Measurements from ENCODE around the gene IFNG. TPM values are rescaled to one million over a fixed set of nuclear protein-coding genes. Genes with fewer than 3 reads are reported as not detected.

IFNG gene
- total and polyA plus RNA-seq, 10 donors: 0.23 to 2.2 (median 0.60) TPM; not detected in 1

DNA sequence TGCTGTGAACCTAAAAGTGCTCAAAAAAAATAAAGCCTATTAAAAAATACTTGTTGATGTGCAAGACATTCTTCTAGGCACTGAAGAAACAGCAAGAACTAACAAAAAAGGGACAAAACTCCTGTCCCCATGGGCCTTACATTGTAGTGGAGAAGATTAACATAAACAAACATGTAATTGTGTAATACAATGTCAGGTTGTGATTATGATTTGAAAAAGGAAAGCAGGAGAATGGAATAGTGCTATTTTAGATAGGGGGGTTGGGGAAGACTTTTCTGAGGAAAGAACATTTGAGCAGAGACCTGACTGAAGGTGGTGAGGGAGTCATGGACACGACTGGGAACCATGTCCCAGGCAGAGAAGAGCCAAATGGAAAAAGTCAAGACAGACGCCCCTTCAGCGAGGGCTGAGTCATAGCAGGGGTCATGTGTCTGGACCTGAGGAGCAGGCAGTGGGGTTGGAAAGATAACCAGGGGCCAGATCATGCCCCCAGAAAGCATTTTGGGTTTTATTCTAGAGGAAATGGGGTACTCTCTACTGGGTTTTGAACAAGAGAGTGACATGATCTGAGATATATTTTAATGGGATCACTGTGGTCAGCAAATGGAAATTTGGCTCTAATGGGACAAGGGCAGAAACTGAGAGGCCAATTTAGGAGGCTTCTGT lies 19.4 kb upstream of the IFNG start:
- TF ChIP-seq, protein P1, sequence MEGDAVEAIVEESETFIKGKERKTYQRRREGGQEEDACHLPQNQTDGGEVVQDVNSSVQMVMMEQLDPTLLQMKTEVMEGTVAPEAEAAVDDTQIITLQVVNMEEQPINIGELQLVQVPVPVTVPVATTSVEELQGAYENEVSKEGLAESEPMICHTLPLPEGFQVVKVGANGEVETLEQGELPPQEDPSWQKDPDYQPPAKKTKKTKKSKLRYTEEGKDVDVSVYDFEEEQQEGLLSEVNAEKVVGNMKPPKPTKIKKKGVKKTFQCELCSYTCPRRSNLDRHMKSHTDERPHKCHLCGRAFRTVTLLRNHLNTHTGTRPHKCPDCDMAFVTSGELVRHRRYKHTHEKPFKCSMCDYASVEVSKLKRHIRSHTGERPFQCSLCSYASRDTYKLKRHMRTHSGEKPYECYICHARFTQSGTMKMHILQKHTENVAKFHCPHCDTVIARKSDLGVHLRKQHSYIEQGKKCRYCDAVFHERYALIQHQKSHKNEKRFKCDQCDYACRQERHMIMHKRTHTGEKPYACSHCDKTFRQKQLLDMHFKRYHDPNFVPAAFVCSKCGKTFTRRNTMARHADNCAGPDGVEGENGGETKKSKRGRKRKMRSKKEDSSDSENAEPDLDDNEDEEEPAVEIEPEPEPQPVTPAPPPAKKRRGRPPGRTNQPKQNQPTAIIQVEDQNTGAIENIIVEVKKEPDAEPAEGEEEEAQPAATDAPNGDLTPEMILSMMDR (IDR thresholded peaks at IDR 0.05 in 8 of 11, conservative IDR thresholded peaks at IDR 0.05 in 3 of 11): no peak
- TF ChIP-seq POLR2AphosphoS5 (IDR thresholded peaks at IDR 0.05): no peak
- no peak for TF ChIP-seq POLR2A (IDR thresholded peaks at IDR 0.05)

GRCh38 chr12:68178184-68178583 lies 18.6 kb upstream of the IFNG start:
- DNase-seq: no peak
- Histone ChIP-seq H3K27ac (no peak overlapping the region), H3K9me3 (no peaks in the 10 kb centered on the region), H3K27me3 (replicated peaks in 1 of 7) (no peaks in the 10 kb centered on the region), H3K36me3 (no peaks in the 10 kb centered on the region), H3K4me3 (no peak overlapping the region), H3K4me1 (peaks cover 0 to 38% (median 11%) of the 10 kb centered on the region in 6 donors)
- TF ChIP-seq POLR2A (IDR thresholded peaks at IDR 0.05) (no peak), POLR2AphosphoS5 (IDR thresholded peaks at IDR 0.05) (no peak)
- TF ChIP-seq, protein P1 (IDR thresholded peaks at IDR 0.05 in 8 of 11, conservative IDR thresholded peaks at IDR 0.05 in 3 of 11): no peak
- intact Hi-C loops (cut with DNase I; ENCODE audit: low total_unique reads): no loop called here

More for the DNA sequence above, 19.4 kb upstream of the IFNG start:
- Histone ChIP-seq H3K36me3 (no peaks in the 10 kb centered on the region), H3K9me3 (no peaks in the 10 kb centered on the region), H3K4me3 (no peak overlapping the region), H3K27ac (no peak overlapping the region), H3K27me3 (replicated peaks in 1 of 7) (no peaks in the 10 kb centered on the region), H3K4me1 (peaks cover 0 to 38% (median 11%) of the 10 kb centered on the region in 6 donors)
- intact Hi-C loops (cut with DNase I; ENCODE audit: low total_unique reads): no loop called here
- no peak for DNase-seq
- WGBS, 5 donors: 44 to 86% (median 73%) methylated on average over 3 of the region's 3 CpGs

GRCh38 chr12:68177562-68177961 lies 18.0 kb upstream of the IFNG start:
- Histone ChIP-seq H3K27ac (peak overlapping the region in 1 of 8 donors; percentile 29), H3K36me3 (no peaks in the 10 kb centered on the region), H3K9me3 (no peaks in the 10 kb centered on the region), H3K27me3 (replicated peaks in 1 of 7) (no peaks in the 10 kb centered on the region), H3K4me3 (no peak overlapping the region), H3K4me1 (peaks cover 0 to 38% (median 11%) of the 10 kb centered on the region in 6 donors)
- 86 to 92% (median 88%) methylated on average over 2 of the region's 2 CpGs for WGBS, 5 donors
- intact Hi-C loops (cut with DNase I; ENCODE audit: low total_unique reads): no loop called here
- no peak for DNase-seq
- no peak for TF ChIP-seq POLR2AphosphoS5 (IDR thresholded peaks at IDR 0.05)
- no peak for TF ChIP-seq POLR2A (IDR thresholded peaks at IDR 0.05)
- TF ChIP-seq, protein P1 (IDR thresholded peaks at IDR 0.05 in 8 of 11, conservative IDR thresholded peaks at IDR 0.05 in 3 of 11): no peak

DNA sequence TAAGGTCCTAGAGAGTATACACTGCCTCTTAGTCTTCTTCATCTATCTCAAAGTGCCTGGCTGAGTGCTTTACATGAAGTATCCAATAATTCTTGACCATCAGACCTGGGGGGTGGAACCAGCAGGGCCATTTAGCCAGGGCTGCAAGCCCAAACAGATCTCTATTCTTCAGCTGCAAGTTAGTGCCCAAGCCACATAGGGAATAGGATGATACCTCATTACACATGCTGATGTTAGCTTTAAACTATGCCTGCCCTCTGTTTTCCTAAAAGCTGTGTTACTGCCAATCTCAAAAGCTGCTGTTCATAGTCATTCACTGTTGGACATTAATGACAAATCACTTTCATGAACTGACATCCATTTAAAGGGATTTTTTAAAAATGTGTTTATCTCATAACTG lies 16.7 kb upstream of the IFNG start:
- Histone ChIP-seq H3K27me3 (replicated peaks in 1 of 7) (no peaks in the 10 kb centered on the region), H3K9me3 (no peaks in the 10 kb centered on the region), H3K4me3 (no peak overlapping the region), H3K27ac (peak overlapping the region; percentile 7 to 78 (median 60)), H3K36me3 (no peaks in the 10 kb centered on the region), H3K4me1 (peaks cover 0 to 32% (median 11%) of the 10 kb centered on the region in 6 donors)
- no peak for DNase-seq
- TF ChIP-seq POLR2AphosphoS5 (IDR thresholded peaks at IDR 0.05) (no peak), POLR2A (IDR thresholded peaks at IDR 0.05) (no peak)
- TF ChIP-seq, protein P1 (IDR thresholded peaks at IDR 0.05 in 8 of 11, conservative IDR thresholded peaks at IDR 0.05 in 3 of 11): no peak
- intact Hi-C loops (cut with DNase I; ENCODE audit: low total_unique reads): no loop called here
